Left colon (tissue), 2 donors: ENCODE results near the gene PRLR. TPM values are rescaled to one million over a fixed set of nuclear protein-coding genes. Genes with fewer than 3 reads are reported as not detected.
"Not testable (repeated sequence)": the region's sequence is repeated elsewhere in the genome, so short reads cannot be mapped to it uniquely, and the experiment has no call there.

Experiments
- ATAC-seq: fragments of 200-7000 bp; cut with Tn5 transposase; one replicate; pipeline ENCODE4 v1.9.1; 2020; ENCODE audit warnings: mild to moderate bottlenecking, moderate library complexity
- DNase-seq, 2 donors: peaks; one replicate each; pipeline ENCODE4 v3.0.0-alpha.2; 2020
- intact Hi-C, 2 donors: fragments of 100-400 bp; cut with DNase I in 1 of 2; cut with micrococcal nuclease in 1 of 2; formaldehyde crosslinking; loops; one replicate each; pipeline versions ENCODE4 v1.11.2 to v1.14.0; 2022; cut with DNase I, micrococcal nuclease
- total RNA-seq, 2 donors: library from RNA; stranded (reverse); fragmentation: NEBNext Ultra II Directional; extraction: Animal tissue kit (Norgen Biotek cat#: 25700); gene quantifications; one replicate each; pipeline ENCODE4 v1.2.1, GENCODE V29; 2021
- donor health status: DM: no; HTN: no; CAD: no.
- donor health status: DM: yes; HTN: yes; CAD: no.

The PRLR gene
- total RNA-seq, 2 donors from 2014 or later, result 28.6 to 41.9 TPM

- intact Hi-C loops, result no loop called here
- ATAC-seq, result no peak
Measured at GRCh38 chr5:35103637-35104299, 126.5 kb downstream of the PRLR start.

GRCh38 chr5:35101720-35102119 lies 128.6 kb downstream of the PRLR start:
- intact Hi-C loops, DNase-seq, ATAC-seq: not testable (repeated sequence)

More at GRCh38 chr5:35103637-35104299, 126.5 kb downstream of the PRLR start:
- DNase-seq, result no peak

DNA sequence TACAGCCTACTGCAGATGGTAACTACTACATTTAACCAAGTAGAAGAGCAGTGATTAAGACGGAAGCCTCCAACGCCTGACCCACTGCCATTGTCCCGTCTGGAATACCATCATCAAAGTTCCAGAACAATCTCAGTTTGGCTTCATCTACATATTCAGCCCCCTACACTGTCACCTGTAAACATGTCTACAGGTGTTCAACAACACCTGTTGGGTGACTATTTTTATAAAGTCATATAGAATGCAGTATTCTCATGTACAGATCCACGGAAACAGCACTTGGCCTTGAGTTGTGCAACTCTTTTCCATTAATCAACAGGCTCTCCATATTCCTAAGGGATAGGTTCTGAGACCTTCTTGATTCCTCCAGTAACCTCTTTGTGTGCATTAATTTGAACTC lies 129.3 kb downstream of the PRLR start:
- DNase-seq, result no peak
- intact Hi-C loops, result no loop called here
- ATAC-seq, result no peak

DNA sequence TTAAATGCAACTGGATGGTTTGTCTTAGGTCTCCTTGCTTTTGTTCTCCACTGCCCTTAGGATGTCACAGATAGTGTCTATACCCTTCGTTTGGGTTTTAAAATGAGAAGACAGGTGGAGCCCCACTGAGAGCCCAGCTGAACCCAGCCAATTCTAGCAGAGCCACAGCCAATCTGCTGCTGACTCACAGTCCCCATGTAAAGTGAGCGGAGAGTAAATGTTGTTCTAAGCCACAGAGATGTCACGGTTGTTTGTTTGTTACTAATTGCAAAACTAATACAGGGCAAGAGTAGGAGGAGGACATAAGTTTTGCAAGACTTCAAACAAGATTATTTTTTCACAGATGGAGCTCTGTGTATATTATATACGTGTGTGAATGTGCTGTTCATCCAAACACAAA lies 132.1 kb downstream of the PRLR start:
- intact Hi-C loops, result no loop called here
- ATAC-seq (no peak), DNase-seq (no peak)

DNA sequence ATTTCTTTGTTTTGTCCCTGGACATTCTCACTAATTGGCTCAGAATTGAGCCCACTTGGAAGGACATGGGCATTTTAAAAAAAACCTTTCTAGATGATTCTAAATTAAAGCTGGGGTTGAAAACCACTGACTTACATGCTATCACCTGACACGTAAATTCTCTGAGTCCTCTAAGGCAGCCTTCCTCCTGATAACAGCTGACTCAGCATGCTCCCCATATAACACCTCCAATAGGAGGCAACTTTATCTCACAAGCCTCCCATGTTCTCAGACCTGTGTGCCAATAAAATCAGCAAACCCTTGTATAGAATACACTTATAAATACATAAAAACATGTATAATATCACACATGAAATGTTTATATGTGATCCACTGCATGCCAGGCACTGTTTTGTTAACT lies 133.4 kb downstream of the PRLR start:
- no peak for DNase-seq
- intact Hi-C loops, result no loop called here
- no peak for ATAC-seq

DNA sequence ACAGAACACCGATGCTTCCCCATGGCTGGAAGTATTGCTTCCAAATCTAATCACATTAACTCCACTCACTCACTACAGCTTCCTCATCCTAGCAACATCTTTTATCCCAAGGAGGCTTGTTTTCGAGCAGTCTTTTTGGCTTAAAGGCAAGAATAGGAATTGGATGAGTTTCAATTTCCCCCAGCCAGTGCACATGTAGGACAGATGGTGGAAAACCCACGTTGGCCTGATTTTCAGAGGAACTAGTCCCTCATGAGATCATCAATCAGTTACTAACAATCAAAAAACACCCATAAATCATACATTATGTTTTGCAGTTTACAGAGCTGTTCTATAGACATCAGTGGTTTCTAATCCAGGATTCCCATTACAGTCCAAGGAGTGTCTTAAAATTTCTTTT lies 134.1 kb downstream of the PRLR start:
- no peak for ATAC-seq
- no peak for DNase-seq
- intact Hi-C loops, result no loop called here

GRCh38 chr5:35095366-35095765 lies 134.9 kb downstream of the PRLR start:
- ATAC-seq (peak; percentile 28), DNase-seq (no peak)
- intact Hi-C loops, result no loop called here

GRCh38 chr5:35094948-35095347 lies 135.3 kb downstream of the PRLR start:
- no peak for DNase-seq
- intact Hi-C loops, result no loop called here
- no peak for ATAC-seq

GRCh38 chr5:35092703-35093102 lies 137.6 kb downstream of the PRLR start:
- intact Hi-C loops, result no loop called here
- no peak for ATAC-seq
- DNase-seq, result no peak

- DNase-seq, result no peak
- peak; percentile 87 for ATAC-seq
- intact Hi-C loops, result no loop called here
Measured at GRCh38 chr5:35091704-35092103, 138.6 kb downstream of the PRLR start.

DNA sequence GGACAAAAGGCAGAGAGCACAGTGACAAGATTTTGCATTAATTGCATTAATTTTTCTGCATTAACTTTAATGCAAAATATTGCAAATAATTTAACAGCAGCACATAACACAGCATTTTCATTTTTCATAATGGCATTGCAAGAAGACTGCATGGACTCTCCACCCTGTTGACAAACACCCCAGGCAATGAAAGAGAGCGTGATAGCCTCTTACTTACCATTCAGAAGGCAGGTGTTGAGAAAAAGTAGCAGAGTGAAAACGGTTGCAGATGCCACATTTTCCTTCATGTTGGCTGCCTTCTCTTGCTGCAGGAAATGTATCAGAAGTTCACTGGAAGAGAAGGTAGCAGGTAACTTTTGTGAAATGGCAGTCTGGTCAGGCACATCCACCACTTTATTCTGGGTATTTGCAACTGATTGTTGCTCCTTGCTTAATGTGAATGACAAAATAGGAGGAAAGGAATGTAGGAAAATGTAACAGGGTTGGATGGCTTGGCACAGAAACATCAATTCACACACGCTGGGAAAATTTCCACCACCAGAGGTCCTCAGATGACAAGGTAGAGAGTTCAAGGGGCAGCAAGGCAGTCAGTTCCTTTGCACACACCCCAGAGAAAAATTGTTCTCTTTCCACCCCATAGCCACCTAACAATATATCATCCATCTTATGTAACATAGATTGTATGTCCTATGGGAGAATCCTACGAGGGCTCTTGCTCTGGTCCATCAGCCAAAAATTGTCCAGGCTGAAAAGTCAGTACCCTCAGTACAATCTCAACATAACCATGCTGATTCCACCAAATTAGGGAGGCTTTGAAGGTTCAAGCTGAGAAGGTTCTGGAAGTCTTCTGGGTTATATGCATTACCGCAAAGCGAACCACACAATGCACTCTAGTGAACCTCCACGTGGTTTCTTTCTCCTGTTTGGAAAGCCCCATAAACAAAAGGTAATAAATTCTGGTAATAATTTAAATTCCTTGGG lies 140.7 kb downstream of the PRLR start:
- intact Hi-C loops, result loop anchor here in 1 of 2 donors (10.0 kb wide), 1 partner anchor 835 kb away; no protein-coding TSS in a partner anchor
- ATAC-seq (peak; percentile 68), DNase-seq (peak; percentile 48 to 75)

- ATAC-seq, result no peak
Measured at GRCh38 chr5:35087991-35088390, 142.3 kb downstream of the PRLR start.

DNA sequence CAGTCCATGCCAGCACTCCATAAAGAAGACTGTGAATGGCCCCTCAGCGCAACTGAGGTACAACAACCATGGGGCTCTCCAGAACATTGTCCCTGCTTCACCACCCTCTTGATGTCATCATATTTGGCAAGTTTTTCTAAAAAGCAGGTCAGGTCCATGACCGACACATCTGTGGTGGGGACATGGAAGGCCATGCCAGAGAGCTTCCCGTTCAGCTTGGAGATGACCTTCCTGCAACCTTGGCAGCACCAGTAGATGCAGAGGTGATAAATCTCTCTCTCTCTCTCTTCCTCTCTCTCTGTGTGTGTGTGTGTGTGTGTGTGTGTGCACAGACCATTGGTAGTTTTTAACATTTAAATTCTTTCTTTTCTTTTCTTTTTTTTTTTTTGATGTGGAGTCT lies 147.1 kb downstream of the PRLR start:
- no peak for DNase-seq
- ATAC-seq, result no peak
- intact Hi-C loops, result loop anchor here in 1 of 2 donors (10.0 kb wide), 1 partner anchor 842 kb away; no protein-coding TSS in a partner anchor

More at GRCh38 chr5:35087991-35088390, 142.3 kb downstream of the PRLR start:
- no peak for DNase-seq
- intact Hi-C loops, result loop anchor here in 1 of 2 donors (10.0 kb wide), 1 partner anchor 837 kb away; no protein-coding TSS in a partner anchor

GRCh38 chr5:35082530-35082929 lies 147.8 kb downstream of the PRLR start:
- DNase-seq (no peak), ATAC-seq (no peak)
- intact Hi-C loops, result loop anchor here in 1 of 2 donors (10.0 kb wide), 1 partner anchor 842 kb away; no protein-coding TSS in a partner anchor

GRCh38 chr5:35081134-35081533 lies 149.2 kb downstream of the PRLR start:
- DNase-seq (no peak), ATAC-seq (no peak)
- intact Hi-C loops, result loop anchor here in 1 of 2 donors (10.0 kb wide), 1 partner anchor 844 kb away; no protein-coding TSS in a partner anchor

GRCh38 chr5:35073160-35073559 lies 157.1 kb downstream of the PRLR start:
- ATAC-seq (no peak), DNase-seq (no peak)
- intact Hi-C loops, result no loop called here

- ATAC-seq, result no peak
Measured at GRCh38 chr5:35069188-35069587, 161.1 kb downstream of the PRLR start.

GRCh38 chr5:35067985-35068384 lies 162.3 kb downstream of the PRLR start:
- ATAC-seq, result no peak
- intact Hi-C loops, result no loop called here
- no peak for DNase-seq

More at GRCh38 chr5:35069188-35069587, 161.1 kb downstream of the PRLR start:
- intact Hi-C loops, result no loop called here
- no peak for DNase-seq

- intact Hi-C loops, result no loop called here
- ATAC-seq (no peak), DNase-seq (no peak)
Measured at GRCh38 chr5:35066260-35066795, 164.0 kb downstream of the PRLR start.
